CD4-positive, alpha-beta T cell treated with Interleukin-4 for 4 hours (primary cell): Measurements from ENCODE around the gene RPS6KB2.
"Not testable (repeated sequence)": the region's sequence is repeated elsewhere in the genome, so short reads cannot be mapped to it uniquely, and the experiment has no call there.

ENCODE experiments used
- DNase-seq: peaks from one replicate; pipeline ENCODE4 v3.0.0-alpha.2; 2020

The RPS6KB2 gene

DNA sequence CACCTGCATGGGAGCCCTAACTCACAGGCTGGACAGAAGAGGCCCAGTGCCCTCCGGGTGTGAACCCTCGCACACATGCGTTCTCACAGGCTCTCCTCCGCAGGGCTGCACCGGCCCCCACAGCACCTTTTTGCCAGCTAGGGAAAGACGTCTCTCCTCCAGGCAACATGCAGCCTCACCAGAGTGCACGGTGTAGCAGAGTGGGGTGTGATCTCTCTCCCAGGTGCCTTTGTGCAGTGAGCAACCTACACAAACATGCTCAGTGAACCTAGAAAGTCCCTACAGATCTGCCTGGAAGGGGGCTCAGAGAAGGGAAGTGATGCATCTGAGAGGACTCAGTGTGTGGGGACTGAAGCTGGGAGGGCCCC, 16.5 kb upstream of the RPS6KB2 start:
- no peak for DNase-seq

GRCh38 chr11:67412495-67413179, 15.7 kb upstream of the RPS6KB2 start:
- DNase-seq = no peak

DNA sequence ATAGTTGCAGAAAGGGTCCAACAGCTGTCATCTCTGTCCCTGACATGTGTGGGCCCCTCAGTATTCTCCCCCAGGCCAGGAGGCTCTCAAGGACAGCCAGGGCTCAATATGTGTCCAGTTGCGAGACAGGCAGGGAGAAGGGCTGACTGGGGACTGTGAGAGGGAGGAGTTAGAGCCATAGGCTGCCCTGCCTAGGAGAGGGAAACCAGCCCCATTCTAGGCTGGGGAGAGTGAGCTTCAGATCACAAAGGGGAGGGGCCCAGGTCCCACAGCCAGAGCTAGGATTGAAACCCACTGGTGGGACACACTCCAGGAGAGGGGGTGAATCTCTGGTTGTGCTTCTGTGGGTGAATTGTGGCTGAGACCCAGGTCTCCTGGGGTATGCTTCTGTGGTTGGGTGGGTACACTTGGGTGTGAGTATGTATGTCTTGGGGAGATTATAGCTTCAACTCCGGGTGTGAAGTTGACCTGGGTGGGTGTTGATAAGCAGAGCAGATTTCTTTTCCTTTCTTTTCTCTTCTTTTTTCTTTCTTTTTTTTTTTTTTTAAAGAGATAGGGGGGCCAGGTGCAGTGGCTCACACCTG, 14.9 kb upstream of the RPS6KB2 start:
- no peak for DNase-seq

DNA sequence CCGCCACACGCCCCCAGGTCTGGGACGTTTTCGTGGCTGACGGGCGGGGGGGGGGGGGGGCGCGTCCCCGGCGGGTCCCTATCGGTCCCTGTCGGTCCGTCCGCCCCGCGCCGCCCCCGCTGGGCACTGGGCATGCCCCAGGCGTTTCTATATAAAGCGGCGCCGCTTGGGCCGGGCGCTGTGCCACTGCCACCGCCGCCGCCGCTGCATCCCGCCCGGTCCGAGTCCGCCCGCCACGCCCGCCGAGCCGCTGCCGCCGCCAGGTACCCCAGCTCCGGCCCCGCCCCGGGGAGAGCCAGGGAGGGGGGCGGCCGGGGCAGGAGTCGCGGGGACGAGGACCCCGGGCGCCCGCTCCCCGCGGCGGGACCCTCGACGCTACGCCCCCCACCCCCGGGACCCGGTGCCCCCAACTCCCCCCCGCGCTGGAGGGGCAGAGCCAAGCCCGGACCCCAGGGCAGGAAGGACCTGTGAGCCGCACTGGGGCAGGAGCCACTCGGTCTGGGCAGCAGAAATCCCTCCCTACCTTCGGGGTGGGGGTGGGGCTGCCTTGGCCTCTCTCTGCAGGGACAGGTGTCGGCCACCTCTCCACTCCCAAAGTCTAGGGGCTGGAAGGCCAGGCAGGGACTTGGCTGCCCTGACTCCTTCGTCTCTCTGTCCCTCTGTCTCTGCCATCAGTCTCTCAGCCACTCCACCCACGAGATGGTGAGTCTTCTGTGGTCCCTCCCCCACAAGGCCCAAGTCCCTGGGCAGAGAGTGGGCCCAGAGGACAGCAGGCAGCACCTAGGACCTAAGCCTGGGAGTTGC, 12.6 kb upstream of the RPS6KB2 start, which contains the start of gene CARNS1:
TSS of gene CARNS1 (plus strand) at position 178 of the 804 bp plus-strand sequence. CDS start at position 700, 522 bp downstream.
- DNase-seq = no peak

- DNase-seq = peak; percentile 94
Observed at GRCh38 chr11:67416416-67417335, 11.6 kb upstream of the RPS6KB2 start.

DNA sequence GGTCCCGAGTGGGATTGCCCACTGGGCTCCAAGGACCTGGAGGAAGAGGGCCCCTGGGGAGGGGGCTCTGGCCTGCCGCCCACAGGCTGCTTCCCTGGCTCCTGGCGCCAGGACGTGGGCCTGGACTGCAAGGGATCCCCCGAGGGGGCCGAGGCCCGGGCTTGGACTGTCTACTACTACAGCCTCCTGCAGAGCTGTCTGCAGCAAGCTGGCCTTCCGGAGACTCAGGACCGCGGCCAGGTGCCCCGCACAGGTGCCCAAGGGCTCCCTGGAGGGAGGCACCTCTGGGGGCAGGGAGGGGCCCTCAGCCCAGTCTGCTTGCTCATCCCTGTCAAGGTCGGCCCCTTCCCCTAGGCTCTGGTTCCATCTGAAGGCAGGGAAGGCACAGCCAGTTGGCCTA, 10.9 kb upstream of the RPS6KB2 start:
- no peak for DNase-seq

DNA sequence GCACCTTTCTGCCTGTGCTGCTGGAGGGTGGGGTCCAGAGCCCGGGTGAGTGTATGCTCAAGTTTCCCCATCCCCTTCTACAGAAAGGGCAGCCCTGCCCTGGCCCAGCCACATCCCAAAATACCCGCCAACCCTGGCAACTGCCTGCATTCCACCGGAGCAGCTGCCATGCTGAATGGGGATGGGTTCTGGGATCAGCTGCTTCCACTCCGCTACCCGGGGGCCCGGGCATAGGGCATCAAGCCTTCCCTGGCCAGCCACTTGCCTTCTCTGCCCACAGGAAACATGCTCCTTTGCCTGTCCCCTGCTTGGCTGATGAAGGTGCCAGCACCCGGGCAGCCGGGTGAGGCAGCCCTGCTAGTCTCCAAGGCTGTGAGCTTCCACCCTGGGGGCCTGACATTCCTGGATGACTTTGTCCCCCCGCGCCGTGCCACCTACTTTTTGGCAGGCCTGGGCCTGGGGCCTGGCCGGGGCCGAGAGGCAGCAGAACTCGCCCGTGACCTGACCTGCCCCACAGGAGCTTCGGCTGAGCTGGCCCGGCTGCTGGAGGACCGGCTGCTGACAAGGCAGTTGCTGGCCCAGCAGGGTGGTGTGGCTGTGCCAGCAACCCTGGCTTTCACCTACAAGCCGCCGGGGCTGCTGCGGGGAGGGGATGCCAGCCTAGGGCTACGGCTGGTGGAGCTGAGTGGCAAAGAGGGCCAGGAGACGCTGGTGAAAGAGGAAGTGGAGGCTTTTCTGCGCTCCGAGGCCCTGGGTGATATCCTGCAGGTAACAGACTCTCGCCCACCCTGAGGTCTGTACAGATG, 9.6 kb upstream of the RPS6KB2 start:
- no peak for DNase-seq

DNA sequence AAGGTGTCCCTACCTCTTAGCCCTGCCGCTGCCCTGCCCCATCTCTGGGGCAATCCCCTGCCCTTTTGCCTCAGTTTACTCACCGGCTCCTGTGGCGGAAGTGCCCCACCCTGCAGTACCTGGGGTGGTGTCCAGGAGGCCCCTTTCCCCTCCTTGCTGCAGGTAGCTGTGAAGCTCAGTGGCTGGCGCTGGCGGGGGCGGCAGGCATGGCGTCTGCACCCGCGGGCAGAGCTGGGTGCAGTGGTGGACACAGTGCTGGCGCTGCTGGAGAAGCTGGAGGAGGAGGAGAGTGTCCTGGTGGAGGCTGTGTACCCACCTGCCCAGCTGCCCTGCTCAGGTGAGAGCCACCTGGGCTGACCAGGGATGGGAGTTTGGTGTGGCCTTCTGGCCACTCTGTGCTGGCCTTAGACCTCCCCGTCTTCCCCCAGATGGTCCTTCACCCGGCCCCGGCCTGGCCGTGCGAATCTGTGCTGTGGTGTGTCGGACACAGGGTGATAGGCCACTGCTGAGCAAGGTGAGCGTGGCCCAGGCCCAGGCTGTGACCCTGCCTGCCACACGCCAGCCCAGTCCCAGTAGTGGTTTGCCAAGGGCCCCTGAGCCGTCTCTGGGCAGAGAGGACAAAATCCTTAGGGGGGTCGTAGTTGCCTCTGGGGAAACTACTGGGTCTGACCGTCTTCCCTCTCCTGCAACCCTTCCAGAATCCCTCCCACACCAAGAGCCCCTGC, 8.8 kb upstream of the RPS6KB2 start:
- no peak for DNase-seq

- DNase-seq = no peak
Observed at GRCh38 chr11:67420147-67420645, 8.1 kb upstream of the RPS6KB2 start.

GRCh38 chr11:67420646-67421429, 7.5 kb upstream of the RPS6KB2 start:
- DNase-seq = peak; percentile 96

GRCh38 chr11:67421430-67422031, 6.8 kb upstream of the RPS6KB2 start:
- no peak for DNase-seq

DNA sequence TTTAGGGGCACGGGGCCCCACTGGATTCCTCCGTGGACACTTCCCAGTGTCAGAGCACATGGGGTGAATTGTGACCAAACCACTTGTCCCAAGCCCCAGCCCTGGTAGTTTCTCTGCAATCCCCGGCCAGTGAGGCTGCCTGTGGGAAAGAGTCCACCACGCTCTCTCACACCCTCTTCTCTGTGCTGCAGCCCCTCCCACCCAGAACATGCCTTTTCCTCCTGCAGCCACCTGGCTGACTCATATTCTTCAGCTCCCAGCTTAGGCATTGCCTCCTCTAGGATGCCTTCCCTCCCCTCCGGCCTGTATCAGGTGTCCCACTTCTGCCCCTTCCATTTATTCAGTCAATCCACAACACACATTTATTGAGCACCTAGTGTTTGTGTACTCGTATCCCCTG, 5.4 kb upstream of the RPS6KB2 start:
- no peak for DNase-seq

- no peak for DNase-seq
Observed at GRCh38 chr11:67423466-67423865, 4.8 kb upstream of the RPS6KB2 start.

- DNase-seq = no peak
Observed at GRCh38 chr11:67423891-67424613, 4.2 kb upstream of the RPS6KB2 start.

DNA sequence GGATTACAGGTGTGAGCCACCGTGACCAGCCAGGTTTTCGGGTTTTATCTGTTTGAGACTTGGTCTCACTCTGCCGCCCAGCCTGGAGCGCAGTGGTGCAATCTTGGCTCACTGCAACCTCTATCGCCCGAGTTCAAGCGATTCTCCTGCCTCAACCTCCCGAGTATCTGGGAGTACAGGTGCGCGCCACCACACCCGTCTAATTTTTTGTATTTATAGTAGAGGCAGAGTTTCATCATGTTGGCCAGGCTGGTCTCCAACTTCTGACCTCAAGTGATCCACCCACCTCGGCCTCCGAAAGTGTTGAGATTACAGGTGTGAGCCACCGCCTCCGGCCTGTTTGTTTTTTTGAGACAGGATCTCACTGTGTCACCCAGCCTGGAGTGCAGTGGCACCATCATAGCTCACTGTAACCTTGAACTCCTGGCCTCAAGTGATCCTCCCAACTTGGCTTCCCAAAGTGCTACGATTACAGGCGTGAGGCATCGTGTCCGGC, 882 bp upstream of the RPS6KB2 start:
- DNase-seq = not testable (repeated sequence)

DNA sequence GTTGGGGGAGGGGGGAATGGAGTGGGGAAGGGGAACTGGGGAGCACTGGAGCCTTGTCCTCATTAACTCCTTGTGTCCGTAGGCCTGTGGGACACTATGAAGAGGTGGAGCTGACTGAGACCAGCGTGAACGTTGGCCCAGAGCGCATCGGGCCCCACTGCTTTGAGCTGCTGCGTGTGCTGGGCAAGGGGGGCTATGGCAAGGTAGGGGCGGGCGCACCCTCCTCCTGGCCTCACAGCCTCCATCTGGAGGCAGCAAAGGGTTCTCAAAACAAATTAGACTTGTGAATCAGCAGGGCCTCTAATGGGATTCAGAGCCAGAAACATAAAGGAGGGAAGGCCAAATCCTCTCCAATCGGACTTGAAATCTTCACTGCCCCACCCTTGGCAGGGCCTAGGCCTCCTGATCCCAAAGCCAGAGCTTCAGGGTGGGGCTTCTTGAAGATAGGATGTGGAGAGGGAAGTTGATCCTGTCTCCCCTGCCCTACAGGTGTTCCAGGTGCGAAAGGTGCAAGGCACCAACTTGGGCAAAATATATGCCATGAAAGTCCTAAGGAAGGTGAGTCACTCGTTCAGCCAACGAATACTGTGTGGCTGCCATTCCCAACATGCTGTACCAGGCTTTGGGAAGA, 859 bp downstream of the RPS6KB2 start:
- DNase-seq = no peak

DNA sequence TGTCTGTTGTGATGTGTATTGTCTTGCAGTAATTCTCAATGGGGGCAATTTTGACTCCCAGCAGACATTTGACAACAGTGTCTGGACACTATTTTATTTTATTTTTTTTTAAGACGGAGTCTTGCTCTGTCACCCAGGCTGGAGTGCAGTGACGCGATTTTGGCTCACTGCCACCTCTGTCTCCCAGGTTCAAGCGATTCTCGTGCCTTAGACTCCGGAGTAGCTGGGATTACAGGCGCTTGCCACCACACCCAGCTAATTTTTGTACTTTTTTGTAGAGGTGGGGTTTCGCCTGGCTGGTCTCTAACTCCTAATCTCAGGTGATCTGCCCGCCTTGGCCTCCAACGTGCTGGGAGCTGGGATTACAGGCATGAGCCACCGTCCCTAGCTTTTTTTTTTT, 1.4 kb downstream of the RPS6KB2 start:
- no peak for DNase-seq
